ENCODE measurements around the gene UNC119. TPM values are rescaled to one million over a fixed set of nuclear protein-coding genes. Genes with fewer than 3 reads are reported as not detected.

UNC119 gene
- total and polyA plus RNA-seq, 7 donors, result 1.9 to 7.8 (median 2.6) TPM

GRCh38 chr17:28563475-28563874 lies 11.1 kb upstream of the UNC119 start:
- Histone ChIP-seq H3K36me3 (ENCODE audit: insufficient read depth in 1 of 2, low read depth in 1 of 2) (peaks cover 2 to 85% of the 10 kb centered on the region in 2 donors), H3K9me3 (no peaks in the 10 kb centered on the region), H3K27me3 (ENCODE audit: insufficient read depth in 3 of 3, low read length in 2 of 3) (no peaks in the 10 kb centered on the region), H3K27ac (no peak overlapping the region), H3K4me1 (no peaks in the 10 kb centered on the region), H3K4me3 (no peak overlapping the region)
- DNase-seq (no peak), ATAC-seq (no peak)
- TF ChIP-seq CTCF (IDR thresholded peaks at IDR 0.05), result no peak
- WGBS, 3 donors, result 83 to 87% (median 87%) methylated on average over 3 of the region's 3 CpGs
- intact Hi-C loops (cut with DNase I), result no loop called here

- Histone ChIP-seq H3K36me3 (ENCODE audit: insufficient read depth in 1 of 2, low read depth in 1 of 2) (peaks cover 0 to 70% of the 10 kb centered on the region in 2 donors), H3K27me3 (ENCODE audit: insufficient read depth in 3 of 3, low read length in 2 of 3) (no peaks in the 10 kb centered on the region), H3K27ac (no peak overlapping the region), H3K4me3 (no peak overlapping the region), H3K9me3 (no peaks in the 10 kb centered on the region), H3K4me1 (peaks cover 5% of the 10 kb centered on the region)
- no peak for TF ChIP-seq CTCF (IDR thresholded peaks at IDR 0.05)
- intact Hi-C loops (cut with DNase I), result no loop called here
- ATAC-seq, result no peak
- WGBS, 3 donors, result 93 to 96% (median 96%) methylated on average over 3 of the region's 3 CpGs
- no peak for DNase-seq
Measured at GRCh38 chr17:28555022-28555421, 2.6 kb upstream of the UNC119 start.

- peaks cover 5% of the 10 kb centered on the region for H3K4me1 ChIP-seq
- no peak for TF ChIP-seq CTCF (IDR thresholded peaks at IDR 0.05)
- no peak for DNase-seq
- H3K27me3 ChIP-seq (ENCODE audit: insufficient read depth in 3 of 3, low read length in 2 of 3), result no peaks in the 10 kb centered on the region
- ATAC-seq, result no peak
- 78 to 97% (median 84%) methylated on average over 6 of the region's 6 CpGs for WGBS, 3 donors
- no peak overlapping the region for H3K4me3 ChIP-seq
- no peaks in the 10 kb centered on the region for H3K9me3 ChIP-seq
- intact Hi-C loops (cut with DNase I), result no loop called here
- no peak overlapping the region for H3K27ac ChIP-seq
- H3K36me3 ChIP-seq (ENCODE audit: insufficient read depth in 1 of 2, low read depth in 1 of 2), result peaks cover 0 to 65% of the 10 kb centered on the region in 2 donors
Measured at GRCh38 chr17:28554565-28554964, 2.1 kb upstream of the UNC119 start.

GRCh38 chr17:28553000-28553505 lies 629 bp upstream of the UNC119 start:
- 91 to 98% (median 95%) methylated on average over 5 of the region's 5 CpGs for whole genome bisulfite sequencing, 3 donors
- DNase-seq (no peak), ATAC-seq (no peak)
- H3K36me3 ChIP-seq (ENCODE audit: insufficient read depth in 1 of 2, low read depth in 1 of 2), result peaks cover 0 to 50% of the 10 kb centered on the region in 2 donors
- H3K9me3 ChIP-seq, result no peaks in the 10 kb centered on the region
- TF ChIP-seq CTCF (IDR thresholded peaks at IDR 0.05), result no peak
- H3K27ac ChIP-seq, result no peak overlapping the region
- H3K27me3 ChIP-seq (ENCODE audit: insufficient read depth in 3 of 3, low read length in 2 of 3), result no peaks in the 10 kb centered on the region
- H3K4me1 ChIP-seq, result peaks cover 5% of the 10 kb centered on the region
- intact Hi-C loops (cut with DNase I), result no loop called here
- H3K4me3 ChIP-seq, result peak overlapping the region; percentile 91

Measured in psoas muscle (tissue), 8 donors.